ENCODE data around the gene OR2T29. TPM values are rescaled to one million over a fixed set of nuclear protein-coding genes. Genes with fewer than 3 reads are reported as not detected.

OR2T29 gene
- total and polyA plus RNA-seq, 11 donors = not detected

DNA sequence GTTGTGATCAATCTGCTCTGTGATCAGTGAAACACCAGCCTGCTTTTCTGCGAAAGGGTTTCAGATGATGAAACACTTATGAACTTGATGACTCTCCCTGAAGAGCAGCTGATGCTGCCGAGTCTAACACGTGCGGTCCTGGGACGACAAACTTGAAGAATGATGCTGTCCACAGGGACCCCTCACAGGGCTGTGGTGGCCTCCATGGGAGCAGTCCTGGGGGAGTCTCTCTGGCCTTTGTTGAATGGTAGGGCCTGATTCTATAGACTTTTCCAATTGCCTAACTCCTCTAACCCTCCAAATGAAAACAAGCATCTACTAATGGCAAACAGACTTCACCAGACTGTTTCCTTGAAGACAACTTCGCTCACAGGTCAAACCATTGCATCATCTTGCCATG is 35.0 kb upstream of the OR2T29 start, which contains the start of gene OR2T10:
TSS of gene OR2T10 (minus strand) at position 112 of the 400 bp plus-strand sequence. CDS start 3,932 bp downstream, outside the sequence.
- DNase-seq = no peak
- intact Hi-C loops (cut with DNase I) = no loop called here
- no peak for TF ChIP-seq POLR2A (IDR thresholded peaks at IDR 0.05)
- TF ChIP-seq, protein P1, sequence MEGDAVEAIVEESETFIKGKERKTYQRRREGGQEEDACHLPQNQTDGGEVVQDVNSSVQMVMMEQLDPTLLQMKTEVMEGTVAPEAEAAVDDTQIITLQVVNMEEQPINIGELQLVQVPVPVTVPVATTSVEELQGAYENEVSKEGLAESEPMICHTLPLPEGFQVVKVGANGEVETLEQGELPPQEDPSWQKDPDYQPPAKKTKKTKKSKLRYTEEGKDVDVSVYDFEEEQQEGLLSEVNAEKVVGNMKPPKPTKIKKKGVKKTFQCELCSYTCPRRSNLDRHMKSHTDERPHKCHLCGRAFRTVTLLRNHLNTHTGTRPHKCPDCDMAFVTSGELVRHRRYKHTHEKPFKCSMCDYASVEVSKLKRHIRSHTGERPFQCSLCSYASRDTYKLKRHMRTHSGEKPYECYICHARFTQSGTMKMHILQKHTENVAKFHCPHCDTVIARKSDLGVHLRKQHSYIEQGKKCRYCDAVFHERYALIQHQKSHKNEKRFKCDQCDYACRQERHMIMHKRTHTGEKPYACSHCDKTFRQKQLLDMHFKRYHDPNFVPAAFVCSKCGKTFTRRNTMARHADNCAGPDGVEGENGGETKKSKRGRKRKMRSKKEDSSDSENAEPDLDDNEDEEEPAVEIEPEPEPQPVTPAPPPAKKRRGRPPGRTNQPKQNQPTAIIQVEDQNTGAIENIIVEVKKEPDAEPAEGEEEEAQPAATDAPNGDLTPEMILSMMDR (IDR thresholded peaks at IDR 0.05) = no peak
- H3K27ac ChIP-seq = no peak within 1 kb of the TSS
- no peaks in the 10 kb centered on the region for H3K9me3 ChIP-seq
- WGBS, 4 donors = 81 to 95% (median 84%) methylated on average over 6 of the region's 6 CpGs
- H3K4me3 ChIP-seq = no peak within 1 kb of the TSS
- H3K4me1 ChIP-seq = no peaks in the 10 kb centered on the region
- no peaks in the 10 kb centered on the region for H3K27me3 ChIP-seq
- no peak for ATAC-seq
- H3K36me3 ChIP-seq = no peaks in the 10 kb centered on the region

DNA sequence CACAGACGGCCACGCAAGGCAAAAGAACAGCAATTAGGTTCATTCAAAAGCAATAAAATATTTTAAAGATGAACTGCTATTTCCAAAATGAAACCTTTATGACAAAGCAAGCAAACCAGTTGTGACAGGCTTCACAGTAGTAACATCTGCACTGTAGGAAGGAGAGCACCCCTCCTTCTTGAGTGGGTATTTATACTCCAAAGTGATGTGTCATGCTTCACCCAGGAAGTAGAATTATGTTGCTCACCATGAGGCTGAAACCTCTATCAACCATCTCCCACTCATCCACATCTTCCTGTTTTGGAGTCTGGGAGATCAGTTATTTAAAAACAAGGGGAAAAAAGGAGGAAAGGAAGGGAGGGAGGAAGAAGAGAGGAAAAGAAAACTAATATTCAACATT is 34.0 kb upstream of the OR2T29 start:
- no peaks in the 10 kb centered on the region for H3K27me3 ChIP-seq
- 71 to 80% (median 78%) methylated on average over 2 of the region's 2 CpGs for WGBS, 4 donors
- no peaks in the 10 kb centered on the region for H3K4me1 ChIP-seq
- no peak overlapping the region for H3K27ac ChIP-seq
- DNase-seq (no peak), ATAC-seq (no peak)
- intact Hi-C loops (cut with DNase I) = no loop called here
- TF ChIP-seq, protein P1 (IDR thresholded peaks at IDR 0.05) = no peak
- no peak for TF ChIP-seq POLR2A (IDR thresholded peaks at IDR 0.05)
- H3K9me3 ChIP-seq = no peaks in the 10 kb centered on the region
- H3K36me3 ChIP-seq = no peaks in the 10 kb centered on the region
- H3K4me3 ChIP-seq = no peak overlapping the region

GRCh38 chr1:248593226-248593625 is 30.7 kb upstream of the OR2T29 start:
- Histone ChIP-seq H3K4me3 (no peak overlapping the region), H3K27me3 (no peaks in the 10 kb centered on the region), H3K27ac (no peak overlapping the region), H3K9me3 (no peaks in the 10 kb centered on the region), H3K4me1 (no peaks in the 10 kb centered on the region), H3K36me3 (no peaks in the 10 kb centered on the region)
- ATAC-seq (no peak), DNase-seq (no peak)
- TF ChIP-seq POLR2A (IDR thresholded peaks at IDR 0.05) = no peak
- TF ChIP-seq, protein P1 (IDR thresholded peaks at IDR 0.05) = no peak
- WGBS, 4 donors = 74 to 86% (median 79%) methylated on average over 5 of the region's 5 CpGs
- intact Hi-C loops (cut with DNase I) = no loop called here

DNA sequence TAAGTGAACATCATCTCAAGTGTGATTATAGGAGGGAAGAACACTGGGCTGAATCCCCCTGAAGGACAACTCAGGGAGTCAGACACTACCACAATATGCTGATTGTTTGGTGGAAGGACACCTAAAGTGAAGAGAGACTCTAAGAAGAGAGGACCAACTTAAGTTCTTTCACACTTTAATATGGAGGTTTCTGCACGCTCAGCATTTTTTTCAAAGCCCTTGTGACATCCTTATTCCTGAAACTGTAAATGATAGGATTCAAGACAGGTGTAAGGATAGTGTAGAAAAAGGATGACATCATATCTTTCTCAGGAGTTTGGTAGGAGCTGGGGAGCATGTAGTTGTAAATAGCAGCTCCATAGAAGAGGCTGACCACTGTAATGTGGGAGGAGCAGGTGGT is 30.1 kb upstream of the OR2T29 start:
- Histone ChIP-seq H3K9me3 (no peaks in the 10 kb centered on the region), H3K27me3 (no peaks in the 10 kb centered on the region), H3K27ac (no peak overlapping the region), H3K36me3 (no peaks in the 10 kb centered on the region), H3K4me1 (no peaks in the 10 kb centered on the region), H3K4me3 (no peak overlapping the region)
- no peak for DNase-seq
- 32 to 66% (median 52%) methylated on average over 1 of the region's 1 CpG for WGBS, 4 donors
- intact Hi-C loops (cut with DNase I) = no loop called here
- no peak for ATAC-seq
- no peak for TF ChIP-seq POLR2A (IDR thresholded peaks at IDR 0.05)
- TF ChIP-seq, protein P1 (IDR thresholded peaks at IDR 0.05) = no peak

Measured in heart left ventricle (tissue), 16 donors.